Measurements from ENCODE around the gene TNRC6C. TPM values are rescaled to one million over a fixed set of nuclear protein-coding genes. Genes with fewer than 3 reads are reported as not detected.

Gene TNRC6C
- polyA plus RNA-seq, 1 donor (not counting 4 experiments of a cell fraction or from before 2014, with no cell fraction given): 0.34 TPM

DNA sequence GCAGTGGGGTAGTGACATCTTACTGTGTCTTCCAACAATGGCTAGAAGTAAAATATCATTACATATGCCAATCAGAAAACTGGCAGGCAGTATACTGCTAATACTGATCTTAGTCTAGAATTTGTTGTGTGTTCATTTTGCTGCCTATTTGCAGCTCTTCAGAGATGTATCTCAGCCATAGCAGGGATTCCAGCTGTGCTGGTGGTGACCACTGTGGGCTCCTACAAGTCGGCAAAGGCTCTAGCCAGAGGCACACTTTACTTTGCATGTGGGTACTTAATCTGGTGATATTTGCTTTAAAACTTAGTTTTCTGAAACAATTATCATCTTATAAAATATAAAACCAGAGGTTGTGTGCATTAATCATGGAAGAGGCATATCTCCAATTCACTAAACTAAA is 100.1 kb downstream of the TNRC6C start:
- TF ChIP-seq EZH2 (IDR thresholded peaks at IDR 0.05; ENCODE audit: low read length): no peak
- TF ChIP-seq, protein P1, sequence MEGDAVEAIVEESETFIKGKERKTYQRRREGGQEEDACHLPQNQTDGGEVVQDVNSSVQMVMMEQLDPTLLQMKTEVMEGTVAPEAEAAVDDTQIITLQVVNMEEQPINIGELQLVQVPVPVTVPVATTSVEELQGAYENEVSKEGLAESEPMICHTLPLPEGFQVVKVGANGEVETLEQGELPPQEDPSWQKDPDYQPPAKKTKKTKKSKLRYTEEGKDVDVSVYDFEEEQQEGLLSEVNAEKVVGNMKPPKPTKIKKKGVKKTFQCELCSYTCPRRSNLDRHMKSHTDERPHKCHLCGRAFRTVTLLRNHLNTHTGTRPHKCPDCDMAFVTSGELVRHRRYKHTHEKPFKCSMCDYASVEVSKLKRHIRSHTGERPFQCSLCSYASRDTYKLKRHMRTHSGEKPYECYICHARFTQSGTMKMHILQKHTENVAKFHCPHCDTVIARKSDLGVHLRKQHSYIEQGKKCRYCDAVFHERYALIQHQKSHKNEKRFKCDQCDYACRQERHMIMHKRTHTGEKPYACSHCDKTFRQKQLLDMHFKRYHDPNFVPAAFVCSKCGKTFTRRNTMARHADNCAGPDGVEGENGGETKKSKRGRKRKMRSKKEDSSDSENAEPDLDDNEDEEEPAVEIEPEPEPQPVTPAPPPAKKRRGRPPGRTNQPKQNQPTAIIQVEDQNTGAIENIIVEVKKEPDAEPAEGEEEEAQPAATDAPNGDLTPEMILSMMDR (optimal IDR thresholded peaks at IDR 0.05 in 1 of 3, IDR thresholded peaks at IDR 0.05 in 1 of 3, conservative IDR thresholded peaks at IDR 0.05 in 1 of 3; ENCODE audit: extremely low read depth in 1 of 3, insufficient read depth in 2 of 3, low read length in 3 of 3): no peak
- no peak overlapping the region for H3K27ac ChIP-seq (ENCODE audit: control insufficient read depth, insufficient read depth, low read length)
- no peak overlapping the region for H3K9ac ChIP-seq (ENCODE audit: control insufficient read depth, extremely low read depth, insufficient read depth, low read length)
- H3K4me3 ChIP-seq (ENCODE audit: control insufficient read depth in 2 of 3, extremely low read depth in 1 of 3, insufficient read depth in 2 of 3, low read depth in 1 of 3, low read length in 3 of 3): no peak overlapping the region
- H3K36me3 ChIP-seq (ENCODE audit: control insufficient read depth in 2 of 2, extremely low read depth in 1 of 2, insufficient read depth in 2 of 2, low read length in 2 of 2): no peaks in the 10 kb centered on the region
- H3K79me2 ChIP-seq (ENCODE audit: control insufficient read depth, insufficient read depth, low read length): no peaks in the 10 kb centered on the region
- no peaks in the 10 kb centered on the region for H3K9me1 ChIP-seq (ENCODE audit: control insufficient read depth, extremely low read depth, insufficient read depth, low read length)
- no peaks in the 10 kb centered on the region for H3K4me1 ChIP-seq (ENCODE audit: control insufficient read depth, extremely low read depth, insufficient read depth, low read length)
- no peak overlapping the region for H2AFZ ChIP-seq (ENCODE audit: control insufficient read depth, low read length)
- H3K9me3 ChIP-seq (ENCODE audit: control insufficient read depth, low read depth, low read length): no peaks in the 10 kb centered on the region
- dilution Hi-C loops (cut with MboI; ENCODE audit: extremely low pct_ligation_motif_present, low sequenced_read_pairs): no loop called here
- H3K27me3 ChIP-seq (ENCODE audit: control insufficient read depth, extremely low read depth, insufficient read depth, low read length): no peaks in the 10 kb centered on the region
- FAIRE-seq (no peak), DNase-seq (ENCODE audit: low read depth, low spot score) (no peak)
- no peaks in the 10 kb centered on the region for H4K20me1 ChIP-seq (ENCODE audit: control insufficient read depth, extremely low read depth, insufficient read depth, low read length)
- no peak overlapping the region for H3K4me2 ChIP-seq (ENCODE audit: control insufficient read depth, extremely low read depth, insufficient read depth, low read depth, low read length)

DNA sequence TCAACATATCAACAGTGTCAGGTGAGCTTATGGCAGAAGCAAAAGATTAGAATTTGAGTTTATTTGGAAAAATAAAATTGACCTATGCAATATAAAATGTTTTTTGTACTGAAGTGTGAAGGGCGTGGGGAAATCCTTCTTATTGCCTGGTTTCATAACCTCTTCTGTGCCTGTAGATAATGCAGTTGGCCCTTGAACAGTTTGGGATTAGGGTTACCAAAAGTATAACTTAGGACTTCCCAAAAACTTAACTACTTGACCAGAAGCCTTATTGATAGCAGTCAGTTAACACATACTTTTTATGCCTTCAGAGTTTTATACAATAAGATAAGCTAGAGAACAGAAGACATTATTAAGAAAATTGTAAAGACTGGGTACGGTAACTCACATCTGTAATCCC is 104.1 kb downstream of the TNRC6C start:
- no peak overlapping the region for H3K4me2 ChIP-seq (ENCODE audit: control insufficient read depth, extremely low read depth, insufficient read depth, low read depth, low read length)
- H3K79me2 ChIP-seq (ENCODE audit: control insufficient read depth, insufficient read depth, low read length): no peaks in the 10 kb centered on the region
- no peaks in the 10 kb centered on the region for H3K36me3 ChIP-seq (ENCODE audit: control insufficient read depth in 2 of 2, extremely low read depth in 1 of 2, insufficient read depth in 2 of 2, low read length in 2 of 2)
- H3K4me1 ChIP-seq (ENCODE audit: control insufficient read depth, extremely low read depth, insufficient read depth, low read length): no peaks in the 10 kb centered on the region
- H3K4me3 ChIP-seq (ENCODE audit: control insufficient read depth in 2 of 3, extremely low read depth in 1 of 3, insufficient read depth in 2 of 3, low read depth in 1 of 3, low read length in 3 of 3): no peak overlapping the region
- H3K27ac ChIP-seq (ENCODE audit: control insufficient read depth, insufficient read depth, low read length): no peak overlapping the region
- H3K9me1 ChIP-seq (ENCODE audit: control insufficient read depth, extremely low read depth, insufficient read depth, low read length): no peaks in the 10 kb centered on the region
- TF ChIP-seq, protein P1 (optimal IDR thresholded peaks at IDR 0.05 in 1 of 3, IDR thresholded peaks at IDR 0.05 in 1 of 3, conservative IDR thresholded peaks at IDR 0.05 in 1 of 3; ENCODE audit: extremely low read depth in 1 of 3, insufficient read depth in 2 of 3, low read length in 3 of 3): no peak
- no peak for TF ChIP-seq EZH2 (IDR thresholded peaks at IDR 0.05; ENCODE audit: low read length)
- FAIRE-seq (no peak), DNase-seq (ENCODE audit: low read depth, low spot score) (no peak)
- no peak overlapping the region for H3K9ac ChIP-seq (ENCODE audit: control insufficient read depth, extremely low read depth, insufficient read depth, low read length)
- no peak overlapping the region for H2AFZ ChIP-seq (ENCODE audit: control insufficient read depth, low read length)
- no peaks in the 10 kb centered on the region for H3K9me3 ChIP-seq (ENCODE audit: control insufficient read depth, low read depth, low read length)
- dilution Hi-C loops (cut with MboI; ENCODE audit: extremely low pct_ligation_motif_present, low sequenced_read_pairs): no loop called here
- H3K27me3 ChIP-seq (ENCODE audit: control insufficient read depth, extremely low read depth, insufficient read depth, low read length): no peaks in the 10 kb centered on the region
- H4K20me1 ChIP-seq (ENCODE audit: control insufficient read depth, extremely low read depth, insufficient read depth, low read length): no peaks in the 10 kb centered on the region

Measured in keratinocyte (primary cell).